Right ventricle myocardium inferior (tissue), 1 donor: ENCODE measurements around the gene RAPGEF1. TPM values are rescaled to one million over a fixed set of nuclear protein-coding genes. Genes with fewer than 3 reads are reported as not detected.

Source experiments
- ATAC-seq: fragments of 200-7000 bp; cut with Tn5 transposase; one replicate; pipeline ENCODE4 v1.9.1; 2020; ENCODE audit warnings: mild to moderate bottlenecking, moderate library complexity
- DNase-seq: peaks from one replicate; pipeline ENCODE4 v3.0.0; 2021; ENCODE audit errors: missing footprints
- intact Hi-C: fragments of 100-400 bp; cut with DNase I; formaldehyde crosslinking; loops from one replicate; pipeline ENCODE4 v1.11.0; 2022
- total RNA-seq: library from RNA; stranded (reverse); fragmentation: NEBNext Ultra II Directional; extraction: Animal tissue kit (Norgen Biotek cat#: 25700); gene quantifications from one replicate; pipeline ENCODE4 v1.2.1, GENCODE V29; 2021
- donor health status: DM: no; HTN: yes; CAD: no; lungs with severe emphysema.

The RAPGEF1 gene
- total RNA-seq, 1 donor from 2014 or later: 125 TPM

- no peak for DNase-seq
- no peak for ATAC-seq
- intact Hi-C loops: no loop called here
These were observed 113.8 kb downstream of the RAPGEF1 start for GRCh38 chr9:131625790-131626670.

- intact Hi-C loops: no loop called here
- DNase-seq: no peak
- ATAC-seq: peak; percentile 23
These were observed 114.4 kb downstream of the RAPGEF1 start for GRCh38 chr9:131625508-131625787.

- intact Hi-C loops: no loop called here
- DNase-seq (no peak), ATAC-seq (peak; percentile 84)
These were observed 115.0 kb downstream of the RAPGEF1 start for GRCh38 chr9:131624636-131625507.

DNA sequence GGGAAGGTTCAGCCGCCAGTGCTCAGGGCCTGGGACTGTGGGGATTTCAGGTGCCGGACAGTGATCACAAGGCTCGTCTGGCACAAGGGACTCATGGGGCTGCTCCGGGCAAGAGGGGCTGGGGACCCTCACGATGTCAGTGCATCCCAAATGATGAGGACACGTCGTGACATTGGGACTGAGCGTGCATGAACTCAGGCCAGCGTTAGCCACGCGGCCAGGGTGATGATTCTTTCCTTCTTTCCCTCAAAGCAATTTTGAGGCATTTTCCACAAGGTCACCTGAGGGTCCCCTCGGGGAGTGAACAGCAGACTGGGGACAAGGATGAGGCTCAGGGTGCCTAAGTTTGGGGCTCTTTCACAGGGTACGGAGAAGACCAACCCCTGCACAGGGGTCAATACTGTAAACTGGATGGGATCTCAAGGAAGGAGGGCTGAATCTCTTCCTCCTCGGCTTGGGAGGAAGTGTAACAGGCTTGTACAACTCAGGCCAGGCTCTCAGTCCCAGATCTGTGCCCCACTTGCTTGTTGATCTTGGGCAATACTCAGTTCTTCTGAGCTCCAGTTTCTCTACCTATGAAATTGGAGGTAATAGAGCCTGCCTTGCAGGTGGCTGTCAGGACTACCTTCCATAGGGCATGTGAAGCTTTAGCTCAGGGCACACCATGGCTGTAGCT, 116.1 kb downstream of the RAPGEF1 start:
- intact Hi-C loops: no loop called here
- ATAC-seq (no peak), DNase-seq (no peak)

GRCh38 chr9:131622523-131622922, 117.4 kb downstream of the RAPGEF1 start:
- no peak for DNase-seq
- intact Hi-C loops: no loop called here

DNA sequence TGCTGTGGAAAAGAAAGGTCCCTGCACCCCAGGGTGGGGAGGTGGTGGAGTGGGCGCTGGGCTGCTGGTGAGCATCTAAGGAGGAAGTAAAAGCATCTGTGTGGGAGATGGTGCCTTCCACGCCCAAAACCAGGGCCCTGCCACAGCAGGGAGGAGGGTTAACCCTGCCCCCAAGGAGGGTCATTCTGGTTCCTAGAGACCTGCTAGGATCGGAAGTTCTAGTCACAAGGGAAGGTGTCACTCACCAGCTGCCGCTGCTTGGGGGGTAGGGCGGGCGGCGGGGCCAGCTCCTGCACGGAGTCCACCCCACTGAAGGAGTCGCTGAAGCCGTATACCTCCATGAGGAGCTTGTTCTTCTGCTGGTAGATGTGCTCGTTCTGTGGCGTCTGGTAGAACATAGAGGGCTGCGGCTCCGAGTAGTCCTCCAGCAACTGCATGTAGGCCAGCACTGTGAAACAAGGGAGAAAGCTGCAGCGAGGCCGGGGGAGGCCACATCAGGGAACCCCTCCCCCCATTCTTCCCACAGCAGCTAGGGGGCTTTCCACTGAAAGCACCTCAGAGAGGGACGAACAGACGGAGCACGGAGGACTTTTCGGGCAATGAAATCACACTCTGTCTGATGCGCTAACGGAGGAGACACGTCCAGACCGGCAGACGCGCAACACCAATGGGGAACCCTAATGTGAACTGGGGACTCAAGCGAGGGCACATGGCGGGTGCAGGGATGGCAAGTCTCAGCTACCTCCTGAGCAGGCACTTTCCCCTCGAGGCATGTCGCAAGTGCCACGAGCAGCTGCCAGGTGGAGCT, 118.1 kb downstream of the RAPGEF1 start:
- no peak for ATAC-seq
- no peak for DNase-seq
- intact Hi-C loops: no loop called here

More at GRCh38 chr9:131622523-131622922, 117.4 kb downstream of the RAPGEF1 start:
- no peak for ATAC-seq

GRCh38 chr9:131620764-131621520, 118.9 kb downstream of the RAPGEF1 start:
- intact Hi-C loops: no loop called here
- ATAC-seq: no peak
- DNase-seq: no peak

- ATAC-seq (no peak), DNase-seq (no peak)
- intact Hi-C loops: loop anchor here (5.0 kb wide), 1 partner anchor 48 kb away; no protein-coding TSS in a partner anchor
These were observed 120.2 kb downstream of the RAPGEF1 start for GRCh38 chr9:131619680-131620079.

DNA sequence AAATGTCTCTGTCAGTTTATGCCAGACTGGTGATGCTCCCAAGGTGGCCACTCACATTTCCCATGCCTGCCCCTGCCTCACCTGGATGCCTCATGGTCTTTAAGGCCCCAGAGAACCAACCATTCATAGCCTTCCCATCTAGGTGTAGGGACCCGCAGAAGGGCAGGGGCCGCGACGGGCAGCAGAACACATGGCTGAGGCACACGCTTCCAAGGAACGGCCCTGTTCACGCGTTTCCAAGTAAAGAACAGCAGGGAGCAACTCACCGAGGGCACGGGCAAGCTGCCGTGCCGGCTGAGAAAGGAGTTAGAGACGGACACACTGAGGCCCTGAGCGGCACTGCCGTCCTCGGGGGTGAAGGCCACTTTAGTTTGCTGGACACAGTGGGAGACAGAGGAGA, 121.1 kb downstream of the RAPGEF1 start:
- intact Hi-C loops: loop anchor here (5.0 kb wide), 1 partner anchor 49 kb away; no protein-coding TSS in a partner anchor
- DNase-seq (no peak), ATAC-seq (no peak)

GRCh38 chr9:131618071-131618479, 121.8 kb downstream of the RAPGEF1 start:
- DNase-seq (no peak), ATAC-seq (peak; percentile 82)
- intact Hi-C loops: loop anchor here (5.0 kb wide), 1 partner anchor 49 kb away; no protein-coding TSS in a partner anchor

DNA sequence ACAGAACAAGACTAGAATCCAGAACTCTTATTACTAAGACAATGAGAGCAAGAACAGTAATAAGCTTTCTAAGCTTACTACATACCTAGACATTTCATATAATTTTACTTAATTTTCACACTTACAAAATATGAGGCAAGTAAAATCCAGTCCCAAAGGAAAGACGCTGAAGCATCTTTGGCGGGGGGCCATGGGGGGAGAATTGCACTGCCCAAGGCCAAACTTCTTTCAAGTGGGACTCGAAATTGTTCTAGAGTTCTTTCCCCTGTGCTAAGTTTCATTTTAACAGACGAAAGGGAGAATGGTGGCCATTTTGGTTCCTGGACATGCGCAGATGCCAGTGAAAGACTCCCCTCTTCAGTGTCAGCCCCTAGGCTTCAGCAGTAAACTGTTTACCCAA, 122.3 kb downstream of the RAPGEF1 start:
- intact Hi-C loops: loop anchor here (5.0 kb wide), 1 partner anchor 50 kb away; no protein-coding TSS in a partner anchor
- ATAC-seq (no peak), DNase-seq (no peak)

- peak; percentile 47 for ATAC-seq
- intact Hi-C loops: loop anchor here (5.0 kb wide), 1 partner anchor 50 kb away; no protein-coding TSS in a partner anchor
These were observed 122.8 kb downstream of the RAPGEF1 start for GRCh38 chr9:131616983-131617604.

GRCh38 chr9:131614340-131614915, 125.4 kb downstream of the RAPGEF1 start:
- intact Hi-C loops: no loop called here
- no peak for DNase-seq
- ATAC-seq: no peak

More at GRCh38 chr9:131616983-131617604, 122.8 kb downstream of the RAPGEF1 start:
- no peak for DNase-seq

GRCh38 chr9:131613921-131614320, 126.0 kb downstream of the RAPGEF1 start:
- ATAC-seq (no peak), DNase-seq (no peak)
- intact Hi-C loops: no loop called here

DNA sequence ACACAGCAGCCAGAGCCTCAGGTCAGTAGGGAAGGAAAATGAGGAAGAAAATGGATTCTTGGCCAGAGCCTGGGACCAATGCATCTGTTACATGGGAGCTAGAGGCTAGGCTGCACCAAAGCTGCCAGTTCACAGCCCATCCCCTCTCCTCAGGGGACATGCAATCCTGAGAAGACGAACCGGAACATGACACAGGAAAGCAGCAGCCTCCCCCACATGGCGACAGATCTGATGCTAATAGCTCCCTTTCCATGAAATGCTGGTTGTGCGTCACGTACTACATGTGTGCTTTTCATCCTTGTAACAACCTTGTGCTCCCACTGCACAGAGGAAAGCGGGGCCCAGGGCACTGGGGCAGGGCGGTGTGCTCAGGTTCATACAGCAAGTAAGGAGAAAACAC, 127.0 kb downstream of the RAPGEF1 start:
- intact Hi-C loops: no loop called here
- no peak for ATAC-seq
- DNase-seq: no peak

DNA sequence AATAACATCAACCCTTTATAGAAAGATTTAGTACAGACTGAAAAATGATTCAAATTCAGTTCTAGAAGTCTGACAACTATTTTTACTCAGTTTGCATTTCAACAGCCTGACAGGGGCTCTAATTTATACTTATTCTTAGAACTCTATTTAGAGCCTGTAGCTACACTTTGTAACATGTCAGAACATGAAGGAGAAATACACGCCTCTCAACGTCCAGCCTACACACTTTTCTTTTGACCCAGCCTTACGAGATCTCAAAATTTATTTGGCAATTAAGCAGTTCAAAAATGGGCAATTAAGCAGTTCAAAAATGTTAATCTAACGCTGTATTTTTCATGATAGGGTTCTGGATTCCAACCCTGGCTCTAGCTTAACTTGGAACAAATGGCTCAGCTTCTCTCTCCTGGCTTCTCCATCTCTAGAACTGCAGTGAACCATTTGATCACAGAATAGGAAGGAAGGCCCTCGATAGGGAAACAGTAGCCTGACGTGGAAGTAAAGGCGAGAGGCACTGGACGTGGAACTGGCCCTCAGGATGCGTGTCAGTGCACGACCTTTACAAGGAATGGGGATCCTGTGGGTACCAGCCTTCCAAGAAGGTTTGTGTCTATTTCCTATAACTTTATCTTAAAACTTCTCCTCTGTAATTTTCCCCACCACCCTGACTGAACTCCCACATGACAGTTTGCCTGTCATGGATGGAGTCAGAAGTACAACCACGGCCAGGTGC, 128.1 kb downstream of the RAPGEF1 start:
- DNase-seq: no peak
- intact Hi-C loops: no loop called here
- no peak for ATAC-seq
